Stimulated activated CD4-positive, alpha-beta T cell treated with anti-CD3 and anti-CD28 coated beads, Interleukin-4, amount 100 ng/mL, for 24 hours (primary cell): ENCODE data around the gene MYH11.
"Not testable (repeated sequence)": the region's sequence is repeated elsewhere in the genome, so short reads cannot be mapped to it uniquely, and the experiment has no call there.

Source experiments
- DNase-seq: peaks from one replicate; pipeline ENCODE4 v3.0.0-alpha.2; 2020

Gene MYH11

DNA sequence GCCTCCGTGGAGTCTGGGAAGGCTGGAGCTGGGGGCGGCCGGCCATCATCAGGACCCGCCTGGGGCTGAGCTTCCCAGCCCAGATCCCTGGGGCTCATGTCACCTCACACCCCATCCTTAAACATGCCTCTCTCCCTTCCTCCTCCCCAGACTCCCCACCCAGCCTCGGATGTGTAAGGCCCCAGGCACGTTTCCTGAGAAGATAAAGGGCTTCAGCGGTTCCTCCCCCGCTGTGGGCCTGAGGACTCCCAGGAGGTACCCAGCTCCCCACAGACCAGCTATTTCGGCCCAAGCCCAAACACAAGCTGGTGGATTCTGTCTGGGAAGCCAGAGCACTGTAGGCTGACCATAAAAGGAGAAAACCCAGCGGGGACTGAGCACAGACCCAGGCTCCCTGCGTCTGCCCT is 49.2 kb downstream of the MYH11 start:
- no peak for DNase-seq

GRCh38 chr16:15803618-15804017 is 53.2 kb downstream of the MYH11 start:
- DNase-seq = no peak

- no peak for DNase-seq
Observed at GRCh38 chr16:15799851-15800495, 56.9 kb downstream of the MYH11 start.

GRCh38 chr16:15798671-15799070 is 58.2 kb downstream of the MYH11 start:
- no peak for DNase-seq

DNA sequence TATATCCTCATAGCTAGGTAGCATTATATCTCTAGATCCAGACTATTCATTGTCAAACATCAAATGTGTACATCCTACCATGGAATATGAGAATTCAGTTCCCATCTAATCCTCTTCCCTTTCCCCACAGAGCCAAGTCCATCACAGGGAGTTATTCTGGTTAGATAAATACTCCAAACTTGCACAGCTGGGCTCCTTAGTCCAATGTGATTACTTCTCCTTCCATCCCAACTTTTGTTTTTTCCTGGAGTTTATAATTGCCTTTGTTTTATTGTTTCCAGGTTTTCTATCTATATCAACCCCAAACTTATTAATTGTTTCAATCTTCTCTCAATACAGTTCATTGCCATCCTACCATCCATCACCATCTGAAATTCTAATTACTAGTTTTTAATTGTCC is 59.9 kb downstream of the MYH11 start:
- DNase-seq = no peak

- no peak for DNase-seq
Observed at GRCh38 chr16:15795615-15796014, 61.2 kb downstream of the MYH11 start.

- no peak for DNase-seq
Observed at GRCh38 chr16:15792563-15792971, 64.3 kb downstream of the MYH11 start.

DNA sequence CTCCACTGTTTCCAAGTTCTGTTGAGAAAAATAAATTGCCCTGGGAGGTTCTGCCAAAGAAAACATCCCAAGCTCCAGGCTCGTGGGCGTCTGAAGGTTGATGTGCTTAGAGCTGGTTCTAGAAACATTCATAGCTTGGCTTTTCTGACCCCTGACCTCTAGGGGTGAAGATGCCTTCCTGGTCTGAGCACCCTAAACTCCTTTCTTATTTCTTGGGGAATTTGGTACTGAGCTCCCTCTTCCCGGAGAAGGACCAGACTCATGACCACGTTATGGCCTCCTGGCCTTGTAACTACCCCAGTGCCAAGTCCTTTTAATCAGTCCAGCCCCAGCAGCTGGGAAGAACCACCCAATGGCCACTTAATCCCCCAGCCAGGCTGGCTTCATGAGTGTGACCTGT is 66.4 kb downstream of the MYH11 start:
- no peak for DNase-seq

- DNase-seq = not testable (repeated sequence)
Observed at GRCh38 chr16:15789816-15790215, 67.0 kb downstream of the MYH11 start.

DNA sequence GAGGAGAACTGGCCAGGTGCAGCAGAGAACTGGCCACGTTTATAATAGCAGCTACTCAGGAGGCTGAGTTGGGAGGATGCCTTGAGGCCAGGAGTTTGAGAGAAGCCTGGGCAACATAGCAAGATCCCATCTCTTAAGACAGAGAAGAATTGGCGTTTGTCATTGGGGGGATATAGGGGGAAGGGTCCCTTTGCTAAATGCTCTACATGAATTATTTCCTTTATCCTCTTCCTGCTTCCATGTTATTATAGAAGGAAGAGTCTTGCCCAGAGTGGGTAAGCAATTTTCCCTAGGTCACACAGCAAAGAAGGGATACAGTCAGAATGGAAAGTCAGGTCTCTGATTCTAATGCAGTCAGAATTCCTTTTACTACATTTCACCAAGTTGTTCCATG is 68.0 kb downstream of the MYH11 start:
- no peak for DNase-seq

DNA sequence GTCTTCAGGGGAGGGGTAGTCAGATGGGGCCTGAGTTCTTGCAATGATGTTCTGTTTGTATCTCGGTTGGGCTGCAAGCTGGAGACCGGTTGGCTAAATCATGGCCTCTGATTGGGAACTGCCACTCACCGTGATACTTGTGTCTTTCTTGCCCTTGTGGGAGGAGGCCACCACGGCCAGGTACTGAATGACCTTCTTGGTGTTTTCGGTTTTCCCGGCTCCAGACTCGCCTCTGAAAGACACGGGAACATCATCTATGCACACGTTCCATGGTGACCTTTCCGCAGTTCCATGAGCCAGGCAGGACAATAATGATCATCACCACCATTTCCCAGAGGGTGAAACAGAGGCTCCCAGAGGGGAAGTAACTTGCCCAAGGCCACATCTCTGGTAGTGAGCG is 70.3 kb downstream of the MYH11 start:
- no peak for DNase-seq

GRCh38 chr16:15785386-15786059 is 71.3 kb downstream of the MYH11 start:
- no peak for DNase-seq

GRCh38 chr16:15783985-15784384 is 72.8 kb downstream of the MYH11 start:
- DNase-seq = no peak

DNA sequence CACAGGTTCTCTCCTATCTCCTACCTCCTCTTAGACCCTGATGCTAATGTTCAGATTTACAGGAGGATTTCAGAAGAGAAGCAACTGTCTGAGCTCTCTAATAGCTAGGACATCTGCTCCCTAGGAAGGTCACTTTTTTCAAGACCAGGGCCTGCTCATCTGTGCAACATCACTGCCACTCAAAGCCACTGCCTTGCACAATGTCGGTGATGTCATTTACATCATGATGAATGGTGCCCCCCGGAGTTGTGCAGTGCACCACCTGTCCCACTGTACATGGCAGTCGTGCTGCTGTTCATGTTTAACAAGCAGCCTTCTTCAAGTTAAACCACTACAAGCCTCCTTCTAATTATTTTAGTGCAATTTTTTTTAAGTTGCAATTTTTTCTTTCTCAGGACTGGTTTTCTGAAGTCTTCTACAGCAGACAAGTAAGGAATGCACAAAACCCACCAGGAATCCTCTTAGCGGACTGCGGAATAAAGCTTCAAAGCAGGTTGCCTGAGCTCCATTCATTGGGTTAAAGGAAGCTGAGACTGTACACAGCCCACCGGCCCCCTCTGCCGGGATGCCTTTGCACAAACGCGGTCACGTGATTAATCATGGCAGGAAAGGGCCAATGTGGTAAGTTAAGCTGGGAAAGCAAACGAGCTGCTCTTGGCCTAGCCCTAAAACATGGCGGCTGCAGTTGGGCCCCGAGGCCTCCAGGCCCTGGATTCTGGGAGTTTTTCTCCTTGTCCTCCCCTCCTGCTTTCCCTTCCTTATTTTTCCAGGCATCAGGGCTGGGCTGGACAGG is 74.1 kb downstream of the MYH11 start:
- no peak for DNase-seq

GRCh38 chr16:15781650-15782049 is 75.2 kb downstream of the MYH11 start:
- no peak for DNase-seq

DNA sequence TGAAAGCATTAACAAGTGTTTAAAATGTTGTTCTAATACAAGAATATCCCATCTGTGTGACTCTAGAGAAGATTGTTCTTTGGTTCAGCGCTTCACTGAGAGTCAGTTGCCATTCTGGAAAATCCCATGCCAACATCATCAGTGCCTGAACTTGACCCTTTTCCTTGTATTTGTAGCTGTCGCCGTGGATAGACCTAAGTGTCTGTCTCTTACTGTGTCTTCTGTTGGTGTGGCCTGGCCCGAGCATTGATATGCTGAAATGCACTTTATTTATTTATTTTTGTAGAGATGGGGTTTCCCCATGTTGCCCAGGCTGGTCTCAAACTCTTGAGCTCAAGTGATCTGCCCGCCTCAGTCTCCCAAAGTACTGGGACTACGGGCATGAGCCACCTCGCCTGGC is 76.0 kb downstream of the MYH11 start:
- DNase-seq = no peak

GRCh38 chr16:15779664-15780351 is 77.0 kb downstream of the MYH11 start:
- no peak for DNase-seq

DNA sequence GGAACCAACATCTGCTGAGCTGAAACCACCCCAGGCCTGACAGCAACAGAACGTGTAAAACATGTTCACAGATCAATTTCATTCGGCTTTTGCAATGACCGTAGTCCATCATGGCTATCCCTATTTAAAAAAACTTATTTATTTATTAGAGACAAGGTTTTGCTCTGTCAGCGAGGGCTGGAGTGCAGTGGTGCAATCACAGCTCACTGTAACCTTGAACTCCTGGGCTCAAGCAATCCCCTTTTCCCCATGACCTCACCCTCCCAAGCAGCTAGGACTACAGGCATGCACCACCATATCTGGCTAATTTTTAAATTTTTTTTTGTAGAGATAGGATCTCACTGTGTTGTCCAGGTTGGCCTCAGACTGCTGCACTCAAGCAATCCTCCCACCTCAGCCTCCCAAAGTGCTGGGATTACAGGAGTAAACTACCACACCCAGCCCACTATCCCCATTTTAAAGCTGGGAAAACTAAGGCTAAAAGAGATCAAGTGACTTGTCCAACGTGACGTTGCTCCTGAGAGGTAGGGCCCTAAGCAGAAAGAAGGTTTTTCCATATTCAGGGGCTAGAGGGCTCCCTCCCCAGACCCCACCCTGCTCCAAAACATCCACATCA is 77.7 kb downstream of the MYH11 start:
- no peak for DNase-seq

GRCh38 chr16:15778204-15778743 is 78.6 kb downstream of the MYH11 start:
- no peak for DNase-seq

DNA sequence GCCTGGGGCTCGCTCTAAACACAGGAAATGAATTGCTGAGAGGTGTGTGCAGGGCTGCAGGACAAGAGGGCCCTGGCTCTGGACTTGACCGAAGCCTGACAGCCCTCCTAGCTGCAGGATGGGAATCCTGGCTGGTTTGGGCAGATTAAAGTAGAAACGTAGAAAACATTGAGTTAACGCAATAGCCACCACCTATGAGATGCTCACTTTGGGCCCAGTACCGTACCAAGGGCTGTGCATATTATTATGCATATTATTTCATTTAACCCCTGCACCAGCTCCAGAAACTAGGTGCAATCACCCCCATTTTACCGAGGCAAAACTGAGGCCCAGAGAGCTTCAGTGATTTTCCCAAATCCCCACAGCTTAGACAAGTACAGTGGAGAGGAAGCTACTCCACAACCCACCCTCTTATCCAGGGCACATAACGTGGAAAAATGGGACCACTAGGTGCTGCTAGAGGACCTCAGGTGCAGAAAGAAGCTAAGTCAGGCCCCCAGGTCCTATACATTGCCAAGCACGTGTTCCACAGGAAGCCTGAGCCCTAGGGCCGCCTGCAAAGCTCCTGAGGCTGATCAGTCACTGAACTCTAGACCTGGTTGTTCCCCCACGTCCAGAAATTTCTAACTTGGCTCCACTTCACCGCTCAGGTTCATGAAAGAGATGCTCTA is 79.2 kb downstream of the MYH11 start:
- no peak for DNase-seq

- DNase-seq = no peak
Observed at GRCh38 chr16:15776572-15776971, 80.3 kb downstream of the MYH11 start.

GRCh38 chr16:15775663-15776304 is 81.0 kb downstream of the MYH11 start:
- DNase-seq = no peak
